GM12801 (cell line): Measurements from ENCODE around the gene DPYSL5.

Experiments used
- CTCF ChIP-seq: IDR thresholded peaks from one replicate; pipeline ENCODE4 v1.5.1; 2011; ENCODE audit warnings: control low read depth; ENCODE audit not compliant: insufficient read length; ENCODE audit errors: extremely low read depth

Gene DPYSL5

GRCh38 chr2:26911911-26912861 lies 64.3 kb downstream of the DPYSL5 start:
- TF ChIP-seq CTCF = no peak

- no peak for TF ChIP-seq CTCF
Measured at GRCh38 chr2:26913606-26913998, 65.7 kb downstream of the DPYSL5 start.

GRCh38 chr2:26913999-26914658 lies 66.2 kb downstream of the DPYSL5 start:
- TF ChIP-seq CTCF = no peak

- TF ChIP-seq CTCF = no peak
Measured at GRCh38 chr2:26914659-26915310, 66.9 kb downstream of the DPYSL5 start.

- TF ChIP-seq CTCF = no peak
Measured at GRCh38 chr2:26915316-26915715, 67.4 kb downstream of the DPYSL5 start.

GRCh38 chr2:26916128-26916692 lies 68.3 kb downstream of the DPYSL5 start:
- no peak for TF ChIP-seq CTCF
